SW480 (cell line): ENCODE results near the gene NEK6.
A peak's percentile ranks its signal among the peaks of the same experiment; 100 is the strongest.

Experiments
- DNase-seq: peaks from one replicate; pipeline ENCODE4 v3.0.0-alpha.2; 2016; ENCODE audit warnings: low spot score

The NEK6 gene

DNA sequence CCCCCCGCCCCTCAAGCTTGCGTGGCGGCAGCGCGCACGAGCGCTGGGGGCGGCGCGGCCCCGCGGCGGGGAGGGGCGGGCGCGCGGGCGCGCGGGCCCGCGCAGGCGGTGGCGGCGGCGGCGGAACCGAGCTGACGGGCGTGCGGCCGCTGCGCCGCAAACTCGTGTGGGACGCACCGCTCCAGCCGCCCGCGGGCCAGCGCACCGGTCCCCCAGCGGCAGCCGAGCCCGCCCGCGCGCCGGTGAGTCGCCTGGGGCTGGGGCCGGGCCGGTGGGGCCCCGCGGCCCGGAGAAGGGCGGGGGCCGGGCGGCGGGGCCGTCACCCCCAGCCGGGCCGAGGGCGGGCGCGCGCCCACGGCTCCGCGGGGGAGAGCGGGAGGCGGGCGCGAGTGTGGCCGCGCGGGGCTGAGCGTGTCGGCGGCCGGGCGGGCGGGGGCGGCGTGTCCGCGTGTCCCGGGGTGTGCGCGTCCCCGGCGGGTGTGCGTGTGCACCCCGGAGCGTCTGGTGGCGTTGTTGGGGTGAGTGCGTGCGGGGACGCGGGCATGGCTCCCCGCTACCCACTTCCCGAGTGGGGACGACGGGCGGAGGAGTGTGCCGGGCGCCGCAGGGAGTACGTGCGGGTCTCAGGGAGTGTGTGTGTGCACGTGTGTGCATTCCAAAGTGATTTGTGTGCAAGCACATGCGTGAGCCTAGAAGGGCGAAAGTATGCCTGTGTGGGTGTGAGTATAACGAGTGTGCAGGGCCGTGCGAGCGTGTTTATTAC is at the start of gene NEK6:
NEK6 (plus strand) TSS at position 106 of the 763 bp plus-strand sequence. CDS start 44,016 bp downstream, outside the sequence.
- DNase-seq: peak; percentile 53

DNA sequence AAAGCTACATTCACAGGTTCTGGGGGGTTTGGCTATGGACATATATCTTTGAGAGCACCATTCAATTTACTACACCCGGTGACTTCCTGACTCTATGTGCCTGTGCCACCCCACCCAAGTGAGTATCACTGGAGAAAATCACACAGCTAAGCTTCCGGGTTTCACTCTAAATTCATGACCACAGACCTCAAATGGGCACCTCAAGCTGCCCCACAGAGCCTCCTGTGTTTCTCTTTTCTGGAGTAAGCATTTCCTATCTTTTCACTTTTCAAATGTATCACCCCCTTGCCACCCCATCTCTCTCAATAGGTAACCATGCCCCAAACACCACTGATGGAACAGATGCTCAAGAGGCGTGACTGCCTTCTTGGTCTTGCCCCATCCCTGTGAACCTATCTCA is 49.2 kb upstream of the NEK6 start:
- DNase-seq: no peak

DNA sequence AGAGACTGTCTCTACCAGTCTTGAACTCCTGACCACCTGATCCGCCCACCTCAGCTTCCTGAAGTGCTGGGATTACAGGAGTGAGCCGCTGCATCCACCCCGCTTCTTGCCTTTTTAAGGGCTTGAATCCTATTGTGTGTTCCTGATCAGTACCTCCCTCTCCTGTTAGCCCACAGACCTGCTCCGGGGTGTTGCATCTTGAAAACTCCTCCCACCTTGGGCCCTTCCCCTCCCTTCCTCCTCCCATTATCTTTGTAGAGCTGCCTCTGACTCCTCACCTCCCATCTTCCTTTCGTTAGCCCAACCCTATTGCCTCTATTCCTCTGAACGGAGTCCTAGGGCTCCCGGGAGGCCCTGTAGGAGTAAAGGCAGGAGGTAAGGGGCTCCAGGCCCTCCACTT is 48.5 kb upstream of the NEK6 start:
- no peak for DNase-seq

DNA sequence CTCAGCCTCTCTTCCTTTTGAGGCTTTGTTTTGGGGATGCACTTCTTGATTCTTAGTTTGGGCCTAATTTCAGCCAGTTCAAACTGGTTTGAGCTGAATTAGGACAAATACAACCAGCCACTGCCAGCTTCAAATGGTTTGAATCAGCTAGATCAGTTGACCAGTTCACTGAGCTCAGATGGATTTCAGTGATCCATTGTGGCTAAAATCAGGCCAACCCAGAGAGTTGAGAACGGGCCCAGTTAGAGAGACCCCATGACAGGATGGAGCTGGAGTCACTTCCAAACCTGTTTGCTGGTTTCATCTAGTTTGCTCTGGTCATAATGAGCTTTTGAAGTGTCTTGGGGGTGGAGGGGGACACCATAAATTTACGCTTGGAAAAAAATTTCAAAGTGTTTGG is 48.0 kb upstream of the NEK6 start:
- no peak for DNase-seq

GRCh38 chr9:124210697-124211096 is 47.1 kb upstream of the NEK6 start:
- peak; percentile 23 for DNase-seq

GRCh38 chr9:124212381-124213050 is 45.2 kb upstream of the NEK6 start:
- no peak for DNase-seq

DNA sequence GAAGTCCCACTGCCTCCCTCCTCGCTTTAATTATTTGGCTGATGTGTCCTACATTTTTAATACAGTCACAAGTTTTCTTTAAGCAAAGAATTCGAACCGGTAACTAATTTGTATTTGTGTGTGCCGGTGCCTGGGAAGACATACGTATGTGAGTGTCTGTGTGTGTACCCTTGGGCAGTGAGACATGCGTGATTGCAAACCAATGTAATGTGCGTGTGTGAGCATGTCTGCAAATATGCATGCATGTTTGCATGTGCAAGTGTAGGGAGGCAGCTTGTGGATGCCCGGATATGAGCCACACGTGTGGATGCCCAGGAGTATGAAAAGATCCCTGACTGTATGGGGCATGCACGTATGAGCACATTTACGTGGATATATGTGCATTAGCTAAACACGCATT is 44.4 kb upstream of the NEK6 start:
- no peak for DNase-seq

- DNase-seq: no peak
Measured at GRCh38 chr9:124214116-124214515, 43.6 kb upstream of the NEK6 start.

DNA sequence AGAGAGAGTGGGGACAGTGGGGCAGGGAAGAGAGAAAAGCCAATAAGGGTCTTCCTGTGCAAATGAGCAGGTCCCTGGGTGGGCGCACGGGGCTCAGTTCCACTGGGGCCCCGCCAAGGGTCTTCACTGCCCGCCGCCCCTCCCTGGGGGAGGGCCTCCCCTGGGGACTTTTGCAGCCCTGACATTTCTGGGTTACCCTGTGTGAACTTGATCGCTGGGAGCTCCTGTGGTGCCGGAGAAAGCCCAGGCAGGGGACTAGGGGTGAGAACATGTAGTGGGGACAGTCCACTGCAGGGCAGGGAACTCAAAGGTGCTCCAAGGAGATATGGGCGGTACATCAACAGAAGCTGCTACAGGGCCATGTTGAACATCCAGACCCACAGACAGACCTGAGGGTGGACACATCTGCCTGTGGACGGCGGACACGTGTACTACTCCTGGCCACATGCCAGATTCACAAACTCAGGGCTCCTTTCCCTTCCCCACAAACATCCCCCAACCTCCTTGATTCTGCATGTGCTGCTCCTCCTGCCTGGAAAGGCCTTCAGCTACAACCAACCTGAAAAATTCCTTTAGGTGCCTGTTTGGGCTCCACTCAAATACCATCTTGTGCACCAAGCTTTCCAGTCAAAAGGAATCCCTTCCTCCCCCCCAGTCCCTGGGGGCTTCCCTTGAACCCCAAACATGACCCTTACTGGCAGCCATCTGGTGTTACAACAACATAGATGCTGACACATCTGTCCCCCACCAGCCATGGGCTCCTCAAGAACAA is 43.0 kb upstream of the NEK6 start:
- DNase-seq: no peak

- DNase-seq: no peak
Measured at GRCh38 chr9:124215368-124215910, 42.3 kb upstream of the NEK6 start.

- no peak for DNase-seq
Measured at GRCh38 chr9:124215956-124216355, 41.8 kb upstream of the NEK6 start.

DNA sequence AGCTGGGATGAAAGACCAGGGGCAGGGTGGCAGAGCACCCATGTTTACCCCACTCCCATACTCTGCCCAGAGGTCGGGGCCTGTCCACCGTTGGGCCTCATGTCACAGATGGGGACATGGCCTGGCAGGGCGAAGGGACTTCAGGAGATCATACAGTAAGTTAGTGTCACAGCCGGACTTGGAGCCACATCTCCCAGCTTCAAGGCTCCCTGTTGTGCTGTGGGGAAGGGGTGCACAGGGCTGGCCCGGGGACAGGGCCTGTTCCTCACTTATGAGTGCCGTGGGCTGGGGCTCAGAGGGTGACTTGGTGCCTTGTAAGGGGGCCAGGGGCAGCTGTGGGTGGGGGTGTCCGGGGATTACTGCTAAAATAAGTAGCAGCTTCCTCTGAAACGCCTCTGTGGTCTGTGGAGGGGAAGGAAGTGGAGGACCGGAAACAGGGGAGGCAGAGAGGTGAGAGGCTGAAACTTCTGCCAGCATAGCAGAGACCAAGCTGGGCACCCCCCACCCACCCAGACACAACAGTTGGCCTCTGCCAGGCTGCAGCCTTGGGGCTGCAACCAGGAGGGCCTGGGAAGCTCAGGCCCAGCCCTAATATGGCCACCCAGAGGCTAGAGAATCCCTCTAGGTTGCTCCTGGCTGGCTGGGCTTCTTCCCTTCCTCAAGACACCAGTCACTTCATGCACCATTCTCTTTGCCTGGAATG is 41.1 kb upstream of the NEK6 start:
- no peak for DNase-seq

GRCh38 chr9:124217836-124218437 is 39.8 kb upstream of the NEK6 start:
- DNase-seq: no peak

DNA sequence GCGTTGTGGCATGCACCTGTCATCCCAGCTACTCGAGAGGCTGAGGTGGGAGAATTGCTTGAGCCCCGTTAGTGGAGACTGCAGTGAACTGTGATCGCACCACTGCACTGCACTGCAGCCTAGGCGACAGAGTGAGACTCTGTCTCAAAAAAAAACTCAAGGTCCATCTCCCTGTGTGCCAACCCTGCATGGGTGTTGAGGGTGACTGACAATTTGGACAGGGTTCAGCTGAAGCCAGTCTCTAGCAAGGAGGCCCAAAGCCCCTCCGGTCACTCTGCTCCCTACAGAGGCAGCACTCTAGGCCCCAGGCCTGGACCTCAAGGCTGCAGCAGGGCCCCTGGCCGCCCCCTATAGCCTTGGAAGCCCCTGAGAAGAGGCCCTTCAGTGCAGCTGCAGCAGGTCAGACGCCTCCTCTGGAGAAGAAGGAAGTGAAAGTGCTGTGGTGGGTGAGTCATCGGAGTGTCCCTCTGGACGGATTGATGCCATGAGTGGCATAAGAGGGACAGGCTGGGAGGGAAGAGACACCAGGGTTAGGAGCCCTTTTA is 39.2 kb upstream of the NEK6 start:
- peak; percentile 62 for DNase-seq

DNA sequence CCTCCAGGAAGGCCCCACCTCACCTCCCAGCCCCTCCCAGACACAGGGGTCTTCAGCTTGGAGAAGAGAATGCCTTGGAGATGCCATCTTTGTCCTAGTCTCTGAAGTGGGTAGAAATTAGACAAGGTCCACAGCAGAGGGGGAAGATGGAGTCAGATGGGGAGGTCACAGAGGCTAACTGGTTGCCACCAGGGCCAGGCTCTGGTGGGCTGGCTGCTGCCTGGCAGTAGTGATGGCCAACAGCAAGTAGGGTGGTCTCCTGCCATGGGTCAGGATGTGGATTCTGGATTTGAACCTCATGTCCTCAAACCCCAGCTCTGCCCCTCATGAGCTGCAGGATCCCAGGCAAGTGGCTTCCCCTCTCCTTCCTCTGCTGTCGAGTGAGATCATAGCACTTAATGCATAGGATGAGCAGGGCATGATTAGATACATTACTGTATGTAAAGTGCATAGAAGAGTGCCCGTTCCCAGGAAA is 38.7 kb upstream of the NEK6 start:
- DNase-seq: no peak

- no peak for DNase-seq
Measured at GRCh38 chr9:124220946-124221451, 36.8 kb upstream of the NEK6 start.

- DNase-seq: no peak
Measured at GRCh38 chr9:124221676-124222075, 36.1 kb upstream of the NEK6 start.

GRCh38 chr9:124222109-124222508 is 35.6 kb upstream of the NEK6 start:
- DNase-seq: no peak

DNA sequence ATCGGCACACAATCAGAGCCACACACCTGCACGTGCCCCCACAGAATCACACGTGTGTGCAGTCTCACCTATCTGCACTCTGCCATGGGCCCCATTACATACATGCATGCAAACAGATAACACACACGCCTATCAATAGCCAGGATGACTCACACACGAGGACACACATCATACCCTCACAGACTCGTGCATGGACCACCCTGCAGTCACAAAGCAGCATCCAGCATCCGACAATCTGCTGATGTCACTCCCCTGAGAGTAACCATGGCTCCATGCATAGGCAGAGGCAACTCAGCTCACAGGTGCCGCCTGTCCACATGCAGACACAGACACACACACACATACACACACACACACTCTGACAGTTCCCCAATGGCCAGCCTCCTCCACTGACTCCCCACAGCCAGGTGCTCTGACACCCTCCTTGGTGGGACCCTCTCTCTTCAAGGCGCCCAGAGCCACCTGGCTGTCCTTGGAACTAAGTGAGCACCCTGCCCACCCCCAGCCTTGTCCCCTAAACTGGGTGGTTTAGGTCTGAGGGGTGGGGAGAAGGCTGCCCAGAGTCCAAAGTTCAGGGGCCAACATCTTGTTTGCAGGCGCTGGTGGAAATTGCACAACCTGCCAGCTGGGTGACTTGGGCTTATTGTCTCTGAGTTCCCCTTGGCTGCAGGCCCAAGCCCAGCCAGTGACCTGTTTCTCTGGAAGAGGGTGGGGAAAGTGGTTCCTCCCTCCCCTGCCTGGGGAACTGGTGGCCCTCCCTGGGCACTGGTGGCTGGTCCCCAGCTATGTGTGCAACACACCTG is 34.6 kb upstream of the NEK6 start:
- peak; percentile 39 for DNase-seq

DNA sequence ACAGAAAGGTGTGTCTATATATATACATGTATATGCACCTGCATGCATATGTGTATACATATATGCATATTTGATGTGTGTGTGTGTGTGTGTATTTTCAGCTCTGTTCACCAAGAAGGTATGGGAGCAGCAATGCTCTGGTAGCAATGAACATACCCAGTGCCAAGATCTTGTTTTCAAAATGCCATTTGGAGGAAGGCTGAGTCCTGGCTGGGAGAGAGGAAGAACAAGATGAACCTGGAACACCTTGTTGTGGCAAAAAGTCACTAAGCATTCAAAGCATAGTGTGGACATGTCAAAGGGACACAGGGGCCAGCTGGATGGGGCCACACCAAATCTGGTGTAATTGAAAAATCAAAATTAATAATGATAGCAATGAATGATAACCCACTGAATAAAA is 31.8 kb upstream of the NEK6 start:
- no peak for DNase-seq
